GM18870 (cell line): ENCODE measurements around the gene MYO18B.

ENCODE experiments used
- ATAC-seq: cut with Tn5 transposase; IDR thresholded peaks from one replicate; pipeline ENCODE4 v1.9.1; 2021; ENCODE audit warnings: moderate library complexity; ENCODE audit not compliant: unreplicated experiment

Gene MYO18B

DNA sequence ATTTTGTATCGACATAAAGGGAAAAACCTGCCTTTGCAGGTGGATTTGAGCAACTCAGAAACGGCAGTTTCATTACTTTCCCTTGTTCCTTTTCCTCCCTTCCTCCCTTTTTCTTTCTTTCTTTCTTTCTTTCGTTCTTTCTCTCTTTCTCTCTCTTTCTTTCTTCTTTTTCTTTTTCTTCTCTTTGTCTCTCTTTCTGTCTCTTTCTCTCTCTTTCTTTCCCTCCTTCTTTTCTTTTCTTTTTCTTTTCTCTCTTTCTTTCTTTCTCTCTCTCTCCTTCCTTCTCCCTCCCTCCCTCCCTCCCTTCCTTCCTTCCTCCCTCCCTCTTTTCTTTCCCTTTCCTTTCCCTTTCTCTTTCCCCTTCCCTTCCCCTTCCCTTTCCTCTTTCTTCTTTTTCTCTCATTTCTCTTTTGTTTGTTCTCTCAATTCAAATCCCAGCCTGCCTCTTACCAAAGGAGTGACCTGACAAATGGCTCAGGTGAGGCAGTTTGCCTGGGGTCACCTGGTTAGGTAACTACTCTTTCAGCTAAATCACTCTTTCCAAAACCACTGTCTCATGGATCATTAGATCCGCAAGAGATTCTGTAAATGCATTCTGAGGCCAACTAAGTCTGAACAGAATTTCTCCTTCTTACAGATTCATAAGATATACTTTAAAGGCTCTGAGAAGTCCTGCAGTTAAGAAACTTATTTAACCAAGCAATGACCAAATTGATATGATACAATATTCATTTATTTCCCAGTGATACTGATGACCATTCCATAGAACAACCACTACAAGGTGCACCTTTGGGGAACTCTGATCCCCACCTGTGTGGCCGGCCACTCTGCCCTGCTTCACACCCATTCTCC, 75.3 kb downstream of the MYO18B start:
- ATAC-seq = no peak

DNA sequence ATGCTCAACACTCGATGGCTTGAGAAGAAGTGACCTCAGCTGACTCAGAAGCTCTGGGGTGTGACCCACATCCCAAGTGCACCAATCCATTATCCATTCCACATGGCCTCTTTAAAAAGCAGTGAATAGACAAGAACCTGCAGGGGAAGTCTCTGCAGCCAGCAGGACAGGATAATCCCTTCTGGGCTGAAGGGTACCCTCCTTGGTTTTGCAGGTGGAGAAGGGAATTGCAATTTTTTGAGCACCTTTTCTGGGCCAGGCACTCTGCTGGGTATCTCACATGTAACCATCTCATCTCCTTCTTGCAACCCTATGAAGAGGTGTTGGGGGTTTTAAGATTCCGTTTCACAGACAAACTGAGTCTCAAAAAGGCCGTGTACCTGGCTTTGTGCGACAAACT, 76.6 kb downstream of the MYO18B start:
- ATAC-seq = no peak

DNA sequence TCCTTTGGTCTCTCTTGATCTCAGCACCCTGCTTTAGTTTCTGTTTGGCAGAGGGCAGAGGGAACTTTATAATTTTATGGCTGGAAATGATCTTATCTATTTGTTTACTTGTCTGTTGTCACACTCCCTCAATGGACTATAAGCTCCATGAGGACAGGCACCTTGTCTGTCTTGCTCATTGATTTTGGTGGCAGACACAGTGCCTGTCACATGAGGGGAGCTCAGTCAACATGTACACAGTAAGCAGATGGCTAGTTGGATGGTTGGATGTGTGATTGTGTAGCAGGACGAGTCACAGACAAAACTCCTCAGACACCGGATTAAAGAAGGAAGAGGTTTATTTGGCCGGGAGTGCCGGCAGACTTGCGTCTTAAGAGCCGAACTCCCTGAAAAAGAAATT, 80.4 kb downstream of the MYO18B start:
- ATAC-seq = no peak

DNA sequence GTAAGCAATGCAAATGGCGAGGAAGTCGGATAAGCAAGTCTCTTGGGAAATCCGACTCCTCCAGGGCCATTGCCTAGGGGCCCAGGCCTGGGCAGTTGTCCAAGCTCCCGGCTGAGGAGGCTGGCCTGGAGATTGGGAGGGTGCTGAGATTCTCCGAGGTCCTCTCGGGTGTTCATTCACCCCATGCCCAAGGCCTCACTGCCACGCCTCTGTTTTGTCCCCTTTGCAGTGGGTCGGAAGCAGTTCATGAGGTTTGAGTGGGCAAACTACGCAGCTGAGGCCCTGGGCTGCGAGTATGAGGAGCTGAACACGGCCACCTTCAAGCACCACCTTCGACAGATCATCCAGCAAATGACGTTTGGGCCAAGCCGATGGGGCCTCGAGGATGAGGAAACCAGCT, 81.3 kb downstream of the MYO18B start:
- no peak for ATAC-seq

DNA sequence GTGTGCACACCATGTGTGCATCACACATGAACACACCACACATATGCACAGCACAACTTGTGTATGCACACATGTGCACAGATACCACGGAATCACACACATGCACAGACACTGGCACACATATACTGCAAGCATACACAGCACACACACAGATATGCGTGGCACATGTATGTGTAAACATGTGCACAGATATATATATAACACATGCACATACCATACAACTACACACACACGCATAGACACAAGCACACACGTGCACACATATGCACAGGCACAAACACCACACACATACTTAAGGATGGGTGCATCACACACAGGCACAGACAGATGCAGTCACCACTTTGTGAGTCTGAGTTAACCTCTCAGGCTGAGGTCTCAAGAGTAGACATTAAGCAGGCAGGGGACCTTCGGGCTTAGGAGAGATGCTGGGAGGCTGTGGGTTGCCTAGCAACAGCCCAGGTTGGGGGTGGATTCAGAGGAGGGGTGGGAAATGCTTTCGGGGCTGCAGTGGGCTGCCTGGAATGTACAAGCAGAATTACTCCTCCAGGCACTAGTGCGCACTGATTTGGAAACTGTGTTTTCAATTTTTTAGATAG, 82.9 kb downstream of the MYO18B start:
- ATAC-seq = no peak

DNA sequence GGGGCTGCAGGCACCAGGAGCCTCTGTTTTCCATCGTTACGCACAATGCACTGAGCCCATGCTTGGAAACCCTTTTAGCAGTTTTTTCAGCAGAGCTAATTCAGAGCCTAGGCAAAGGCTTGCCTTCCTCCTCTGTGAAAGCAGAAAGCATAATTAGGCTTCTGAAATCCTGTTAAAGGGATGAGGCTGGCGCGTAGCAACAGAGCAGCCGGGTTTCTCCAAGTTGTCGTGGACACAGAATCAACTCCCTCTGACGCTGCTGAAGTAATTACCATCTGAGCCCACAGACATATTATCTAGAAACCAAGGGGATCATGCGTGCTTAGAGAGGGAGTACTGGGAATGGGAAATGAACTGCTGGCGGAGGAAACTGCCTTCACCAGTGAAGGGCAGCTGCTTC, 85.4 kb downstream of the MYO18B start:
- no peak for ATAC-seq

DNA sequence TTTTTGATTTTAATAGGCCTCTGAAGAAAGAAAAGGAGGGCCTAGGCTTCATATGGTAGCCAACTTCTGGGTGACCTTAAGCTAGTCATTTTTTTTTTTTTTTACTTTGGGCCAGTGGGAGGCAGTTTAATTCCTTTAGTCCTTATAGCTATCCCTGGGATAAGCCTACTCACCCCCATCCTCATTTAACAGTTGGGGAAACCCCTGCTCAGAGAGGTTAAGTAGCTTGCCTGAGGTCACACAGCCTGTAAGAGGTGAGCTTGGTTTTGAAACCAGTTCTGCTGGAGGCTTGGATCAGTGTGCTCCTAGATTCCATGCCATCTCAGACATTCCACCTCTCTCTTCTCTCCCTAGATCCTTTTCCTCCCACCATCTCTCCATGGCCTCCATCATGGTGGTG, 86.4 kb downstream of the MYO18B start:
- ATAC-seq = no peak

DNA sequence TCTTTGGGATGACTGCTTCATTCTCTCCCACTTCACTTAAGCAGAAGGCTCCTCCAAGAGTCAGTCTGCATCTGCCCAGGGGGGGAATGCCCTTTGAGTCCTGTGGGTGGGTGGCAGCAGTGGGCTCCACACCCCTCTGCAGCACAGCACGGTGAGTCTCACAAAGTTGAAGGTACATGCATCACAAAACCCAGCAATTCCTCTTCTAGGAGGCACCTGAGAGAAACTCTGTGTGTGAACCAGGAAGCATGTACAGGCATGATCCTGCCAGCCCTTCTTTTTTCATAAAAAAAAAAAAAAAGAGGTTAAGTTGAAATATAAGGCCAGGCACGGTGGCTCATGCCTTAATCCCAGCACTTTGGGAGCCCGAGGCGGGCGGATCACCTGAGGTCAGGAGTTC, 87.2 kb downstream of the MYO18B start:
- no peak for ATAC-seq

DNA sequence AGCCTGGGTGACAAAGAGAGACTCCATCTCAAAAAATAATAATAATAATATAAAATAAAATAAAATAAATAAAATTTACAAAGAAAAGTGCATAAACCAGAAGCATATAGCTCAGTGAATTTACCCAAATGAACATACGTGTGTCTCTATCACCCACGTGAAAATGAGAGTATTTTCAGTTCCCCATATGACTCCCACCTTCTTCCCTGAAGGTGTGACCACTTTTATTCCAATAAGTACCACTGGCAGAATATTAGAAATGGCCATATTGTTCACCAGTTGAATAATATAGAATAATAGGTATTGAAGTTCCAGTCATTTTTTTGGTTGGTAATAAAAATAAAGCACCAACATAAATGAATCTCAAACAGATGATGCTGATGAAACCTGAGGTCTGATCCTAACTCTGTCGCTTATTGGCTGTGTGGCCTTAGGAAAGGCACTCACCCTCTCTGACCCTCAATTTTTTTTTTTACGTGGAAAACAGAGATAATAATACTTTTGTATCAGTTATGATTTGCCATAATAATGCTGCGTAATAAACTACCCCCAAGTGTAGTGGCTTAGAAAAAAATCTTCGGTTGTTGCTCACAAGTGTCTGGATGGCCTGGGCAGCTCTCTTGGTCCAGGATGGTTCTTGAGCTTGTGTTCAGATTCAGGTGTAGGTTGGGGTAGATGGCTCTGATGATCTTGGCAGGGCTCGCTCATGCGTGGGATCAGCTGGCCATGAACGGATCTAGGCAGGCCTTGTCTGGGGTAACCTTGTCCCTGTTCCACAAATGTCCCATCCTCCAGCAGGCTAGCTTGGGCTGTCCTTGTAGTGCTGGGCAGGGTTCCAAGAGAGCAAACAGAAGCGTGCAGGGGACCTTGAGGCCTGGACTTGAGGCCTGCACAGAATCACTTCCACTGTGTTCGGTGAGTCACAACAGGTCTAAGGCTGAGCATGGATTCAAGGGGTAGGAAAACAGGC, 88.1 kb downstream of the MYO18B start:
- ATAC-seq = no peak

DNA sequence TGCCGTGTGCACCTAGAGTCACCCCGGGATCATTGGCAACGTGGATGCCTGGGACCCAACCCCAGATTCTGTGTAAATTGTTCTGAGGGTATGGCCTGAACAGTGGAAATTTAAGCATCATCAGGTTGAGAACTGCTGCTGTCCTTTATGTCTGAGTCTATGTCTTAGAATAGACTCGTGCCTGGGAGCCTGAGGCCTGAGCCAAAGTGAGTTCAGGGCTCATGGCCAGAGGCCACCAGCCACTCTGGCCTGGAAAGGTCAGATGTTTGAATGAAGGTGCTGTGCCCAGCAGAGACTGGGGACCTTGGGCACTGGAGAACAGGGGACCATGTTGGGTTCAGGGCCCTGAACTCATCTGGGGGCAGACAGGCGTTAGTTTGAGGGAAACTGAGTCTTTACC, 91.1 kb downstream of the MYO18B start:
- ATAC-seq = no peak

DNA sequence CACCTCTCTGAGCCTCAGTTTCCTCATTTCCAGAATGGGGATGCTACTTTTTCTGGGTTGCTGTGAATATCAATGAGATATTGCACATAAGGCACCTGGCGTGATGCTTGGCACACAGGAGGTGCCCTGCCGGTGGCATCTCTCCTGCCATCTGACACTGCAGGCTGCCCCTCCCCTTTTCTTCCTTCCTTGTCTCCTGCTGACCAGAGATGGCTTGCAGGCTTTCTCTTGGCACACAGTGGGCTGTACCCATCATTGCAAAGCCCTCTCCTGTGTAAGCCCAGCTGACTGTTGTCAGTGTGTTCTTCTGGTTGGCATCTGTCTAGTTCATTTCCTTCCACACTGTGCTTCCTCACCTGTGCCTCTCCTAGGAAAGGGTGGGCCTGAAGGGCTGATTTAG, 91.7 kb downstream of the MYO18B start:
- ATAC-seq = no peak

DNA sequence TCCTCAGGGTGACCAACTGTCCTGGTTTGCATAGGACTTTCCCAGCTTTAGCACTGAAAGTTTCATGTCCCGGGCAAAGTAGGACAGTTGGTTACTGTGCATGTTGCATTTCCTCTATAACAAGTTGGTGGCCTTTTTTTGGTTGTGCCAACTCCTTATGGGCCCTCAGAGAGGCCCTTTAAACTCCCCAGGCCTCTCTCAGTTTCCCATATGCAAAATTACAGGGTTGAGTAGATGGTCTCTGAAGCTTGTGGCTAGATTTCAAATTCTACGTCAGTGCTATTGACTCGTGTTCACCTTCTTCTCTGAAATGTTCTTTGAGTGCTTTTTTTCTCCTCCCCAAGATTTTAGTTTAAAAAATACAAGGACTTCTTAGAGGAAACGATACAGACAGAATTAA, 92.5 kb downstream of the MYO18B start:
- ATAC-seq = no peak

DNA sequence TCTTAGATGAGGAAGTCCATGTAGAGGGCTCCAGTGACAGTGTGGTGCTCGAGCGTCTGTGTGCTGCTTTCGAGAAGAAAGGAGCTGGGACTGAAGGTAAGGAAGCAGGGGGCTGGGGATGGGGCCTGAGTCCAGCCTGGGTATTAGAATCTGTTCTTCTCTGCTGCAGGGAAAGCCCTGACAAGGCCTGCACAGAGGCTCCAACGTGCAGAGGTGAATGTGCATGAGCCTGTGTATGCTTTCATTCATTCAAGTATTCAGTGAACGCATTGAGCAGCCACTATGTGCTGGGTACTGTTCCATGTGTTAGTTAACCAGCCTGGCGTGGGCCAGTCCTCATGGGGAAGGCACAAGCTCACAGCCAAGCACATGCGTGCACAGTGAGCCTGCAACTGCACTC, 93.4 kb downstream of the MYO18B start:
- ATAC-seq = no peak

DNA sequence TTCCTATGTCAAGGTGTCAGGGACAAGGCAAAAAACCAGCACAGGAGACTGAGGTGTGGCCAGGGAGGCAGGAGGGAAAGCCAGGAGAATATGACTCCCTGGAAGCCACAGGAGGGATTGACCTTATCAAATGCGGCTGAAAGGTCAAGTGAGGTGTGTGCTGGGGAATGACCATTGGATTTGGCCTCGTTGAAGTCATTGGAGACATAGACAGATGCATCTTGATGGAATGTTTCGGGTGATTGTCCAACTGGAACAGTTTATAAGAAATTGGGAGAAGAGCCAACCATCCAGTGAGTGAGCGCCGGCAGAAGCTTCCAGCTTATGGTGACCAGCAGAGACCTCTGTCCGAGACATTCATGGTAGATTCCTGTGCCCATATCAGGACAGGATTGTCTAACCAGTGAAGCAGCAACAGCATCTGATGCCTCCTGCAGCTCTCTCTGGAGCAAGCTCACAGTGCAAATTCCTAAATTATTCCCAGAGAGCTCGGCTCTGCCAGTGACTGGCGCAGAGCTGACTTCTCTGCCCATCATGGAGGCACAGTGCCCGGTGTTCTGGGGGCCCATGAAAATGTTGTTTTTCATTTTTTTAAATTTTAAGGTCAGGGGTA, 95.4 kb downstream of the MYO18B start:
- no peak for ATAC-seq

DNA sequence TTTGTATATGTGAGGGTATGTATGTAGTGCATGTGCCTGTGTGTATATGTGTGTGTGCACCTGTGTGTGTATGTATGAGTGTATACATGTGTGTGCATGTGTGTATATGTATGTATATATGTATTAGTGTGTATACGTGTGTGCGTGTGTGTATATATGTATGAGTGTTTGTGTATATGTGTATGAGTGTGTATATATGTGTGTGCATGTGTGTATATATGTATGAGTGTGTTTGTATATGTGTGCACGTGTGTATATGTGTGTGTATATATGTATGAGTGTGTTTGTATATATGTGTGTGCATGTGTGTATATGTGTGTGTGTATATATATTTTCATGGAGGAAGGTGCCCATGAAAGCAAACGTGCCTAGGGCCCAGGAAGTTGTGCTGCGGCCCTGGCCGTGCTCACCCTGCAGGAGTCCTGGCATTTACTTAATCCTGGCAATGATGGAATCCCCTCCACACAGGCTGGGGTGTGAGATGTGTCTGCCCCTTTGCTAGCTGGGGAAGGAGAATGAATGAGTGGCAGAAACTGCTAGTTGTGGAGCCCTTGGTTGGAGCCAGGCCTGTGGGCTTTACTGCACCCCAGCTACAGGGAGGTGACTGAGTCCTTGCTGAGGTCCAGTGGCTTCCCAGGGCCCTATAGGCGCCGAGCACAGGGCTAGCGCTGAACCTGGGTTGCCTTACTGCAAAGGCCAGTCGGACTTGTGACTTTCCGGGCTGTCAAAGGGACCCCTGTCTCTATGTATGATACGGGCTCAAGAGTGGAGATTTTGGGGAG, 97.2 kb downstream of the MYO18B start:
- no peak for ATAC-seq

DNA sequence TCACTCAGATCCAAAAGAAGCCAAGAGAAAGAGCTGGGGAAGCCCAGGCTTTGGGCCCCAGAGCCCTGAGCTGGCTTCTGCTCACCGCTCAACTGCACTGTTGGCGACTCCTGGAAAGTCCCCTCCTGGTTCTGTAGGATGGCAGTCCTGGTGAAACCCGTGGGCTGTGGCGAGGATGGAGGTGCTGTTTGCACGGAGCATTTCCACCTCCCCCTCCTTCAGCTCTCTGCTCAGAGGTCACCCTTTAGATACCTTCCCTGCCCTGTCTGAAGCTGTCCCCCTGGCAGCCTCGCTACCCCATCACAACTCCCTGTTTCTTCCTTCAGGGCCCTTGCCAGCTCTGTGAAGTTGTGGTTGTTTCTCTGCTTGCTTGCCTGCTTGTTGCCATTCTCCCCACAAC, 97.8 kb downstream of the MYO18B start:
- no peak for ATAC-seq

DNA sequence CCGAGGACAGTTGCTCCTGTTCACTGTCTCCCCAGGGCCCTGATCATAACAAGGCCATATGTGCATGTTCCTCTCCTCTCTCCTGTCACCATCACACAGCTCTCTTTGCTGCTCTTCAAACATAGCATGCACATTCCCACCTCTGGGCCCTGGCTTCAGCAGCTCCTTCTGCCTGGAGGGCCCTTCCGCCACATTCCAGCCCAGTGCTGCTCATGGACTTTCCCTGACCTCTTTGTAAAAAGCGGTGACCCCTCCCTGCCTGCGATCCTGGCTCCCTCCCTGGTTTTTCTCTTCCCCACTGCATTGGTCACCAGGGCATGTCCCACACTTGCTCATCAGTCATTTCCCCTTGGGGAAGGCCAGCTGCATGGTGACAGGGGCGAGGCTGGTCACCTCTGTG, 98.2 kb downstream of the MYO18B start:
- ATAC-seq = no peak

DNA sequence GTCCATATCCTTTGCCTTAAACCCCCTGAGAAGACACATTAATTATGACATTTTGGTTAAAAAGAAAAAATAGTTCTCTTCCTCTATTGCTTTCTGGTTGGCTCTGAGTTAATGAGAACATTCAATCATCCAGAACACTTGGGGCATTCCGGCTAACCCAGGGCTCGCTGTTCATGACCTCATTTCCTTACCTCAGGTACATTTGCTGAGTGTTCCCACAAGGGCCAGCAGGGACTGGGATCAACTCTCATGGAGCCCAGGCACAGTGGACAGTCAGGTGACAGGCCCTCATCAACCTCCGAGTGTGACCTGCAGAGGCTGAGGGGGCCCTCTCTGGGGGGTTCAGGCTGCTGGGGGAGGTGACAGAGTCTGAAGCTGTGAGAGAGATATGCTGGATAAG, 98.9 kb downstream of the MYO18B start:
- ATAC-seq = no peak

DNA sequence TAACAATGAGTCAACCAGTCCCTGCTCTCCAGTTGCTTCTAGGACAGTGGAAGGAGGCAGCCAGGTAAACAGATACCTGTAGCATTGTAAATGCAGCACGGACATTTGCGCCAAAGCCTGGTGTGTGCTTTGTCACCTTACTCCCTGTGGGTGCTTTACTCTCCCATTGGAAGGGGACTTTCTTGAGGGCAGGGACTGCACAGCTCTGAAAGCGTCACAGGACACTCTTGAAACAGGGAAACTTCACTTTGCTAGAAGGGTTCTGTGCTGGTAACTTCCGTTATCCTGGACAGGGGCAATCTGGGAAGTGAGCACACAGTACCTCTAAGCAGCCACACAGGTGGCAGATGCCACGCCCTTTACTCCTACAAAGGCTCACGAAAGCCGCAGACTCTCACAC, 99.8 kb downstream of the MYO18B start:
- no peak for ATAC-seq

DNA sequence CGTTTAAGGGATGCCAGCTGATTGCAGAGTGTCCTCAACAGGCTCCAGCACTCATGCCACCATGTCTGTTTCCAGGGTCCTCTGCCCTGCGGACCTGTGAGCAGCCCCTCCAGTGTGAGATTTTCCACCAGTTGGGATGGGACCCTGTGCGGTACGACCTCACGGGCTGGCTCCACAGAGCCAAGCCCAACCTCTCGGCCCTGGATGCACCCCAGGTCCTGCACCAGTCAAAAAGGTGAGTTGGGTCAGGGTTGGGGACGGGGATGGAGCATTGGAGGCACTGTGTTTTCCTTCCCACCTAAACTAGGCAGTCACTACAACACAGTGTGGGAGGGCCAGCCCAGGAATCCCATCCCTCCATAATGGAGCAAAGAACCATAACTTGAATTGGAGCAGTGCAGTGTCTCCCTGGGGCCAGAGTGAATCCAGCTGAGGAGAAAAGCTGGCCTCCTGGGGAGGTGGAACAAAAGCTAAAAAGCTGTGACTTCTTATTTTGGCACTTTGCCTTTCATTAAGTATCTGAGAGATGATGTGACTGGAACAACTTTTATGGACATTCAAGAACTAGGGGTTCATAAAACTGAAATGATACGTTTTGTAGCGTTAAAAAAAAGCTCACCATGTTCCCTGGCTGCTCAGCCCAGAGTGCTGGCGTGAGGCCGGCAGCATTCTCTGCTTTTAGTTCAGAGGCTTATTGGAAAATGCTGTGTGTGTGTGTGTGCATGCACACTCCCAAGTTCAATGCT, 101.8 kb downstream of the MYO18B start:
- ATAC-seq = no peak
